HG03060 (cell line): ENCODE data around the gene P3H1.
"Not testable (repeated sequence)": the region's sequence is repeated elsewhere in the genome, so short reads cannot be mapped to it uniquely, and the experiment has no call there.

Experiments used
- ATAC-seq: cut with Tn5 transposase; IDR thresholded peaks from one replicate; pipeline ENCODE4 v1.9.1; 2021; ENCODE audit warnings: low read depth, moderate number of reproducible peaks; ENCODE audit not compliant: unreplicated experiment

P3H1 gene

DNA sequence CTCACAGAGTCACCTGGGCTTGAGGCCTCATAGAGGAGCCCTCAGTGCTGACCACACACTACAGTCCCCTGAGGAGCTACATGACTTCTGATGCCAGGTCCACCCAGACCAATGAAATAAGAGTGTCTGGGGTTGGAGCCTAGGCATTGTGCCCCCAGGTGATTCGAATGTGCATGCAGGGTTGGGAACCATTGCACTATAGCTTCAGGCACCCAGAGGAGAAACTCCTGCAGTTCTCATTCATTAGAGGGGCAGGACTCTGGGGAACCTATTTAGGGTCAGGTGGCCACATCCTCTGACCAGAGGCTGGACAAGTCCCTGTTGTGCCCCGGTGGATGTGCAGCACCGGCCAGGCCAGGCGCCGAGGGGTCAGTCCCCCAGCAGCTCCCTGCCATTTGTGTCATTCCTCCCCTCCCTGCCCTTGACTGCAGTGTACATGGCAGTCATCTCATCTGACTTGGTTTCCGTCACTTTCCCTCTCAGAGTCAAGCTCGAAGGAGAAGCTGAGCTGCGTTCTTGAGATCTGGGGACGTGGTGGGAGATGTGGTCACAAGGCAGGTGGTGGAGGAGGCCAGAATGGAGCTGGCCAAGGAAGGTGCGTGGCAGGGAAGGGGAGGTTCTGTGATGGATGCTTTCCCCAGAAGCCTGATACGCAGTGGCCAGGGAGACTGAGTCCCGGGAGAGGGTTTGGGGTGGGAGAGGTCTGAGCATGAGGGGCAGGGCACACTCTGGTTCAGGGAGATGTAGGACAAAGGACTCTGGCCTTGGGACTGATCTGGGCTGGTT lies 33.2 kb downstream of the P3H1 start:
- no peak for ATAC-seq

DNA sequence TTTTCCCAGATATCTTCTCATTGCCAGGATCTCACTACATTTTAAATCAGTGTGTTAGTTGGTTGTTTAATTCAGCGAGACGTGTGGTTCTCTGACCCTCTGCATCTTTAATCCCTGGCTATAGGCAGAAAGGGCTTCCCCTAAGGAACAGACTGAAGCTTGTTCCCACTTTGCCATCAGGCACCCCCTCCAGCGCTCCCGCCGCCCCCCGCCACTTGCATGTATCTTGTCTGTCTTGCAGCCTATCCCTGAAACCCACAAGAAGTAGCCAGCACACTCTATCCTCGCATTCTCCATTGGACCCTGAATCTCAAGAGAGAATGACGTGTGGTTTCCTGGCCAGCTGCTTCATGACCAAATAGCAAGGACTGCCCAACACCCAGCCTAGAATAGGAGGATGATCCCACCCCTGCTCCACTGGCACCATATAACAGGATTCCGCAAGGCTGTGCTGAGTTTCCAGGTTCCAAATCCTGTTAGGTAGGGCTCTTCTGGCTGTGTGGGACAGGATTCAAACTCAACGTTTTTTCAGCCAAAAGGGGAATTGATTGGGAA lies 34.6 kb downstream of the P3H1 start:
- ATAC-seq: no peak

DNA sequence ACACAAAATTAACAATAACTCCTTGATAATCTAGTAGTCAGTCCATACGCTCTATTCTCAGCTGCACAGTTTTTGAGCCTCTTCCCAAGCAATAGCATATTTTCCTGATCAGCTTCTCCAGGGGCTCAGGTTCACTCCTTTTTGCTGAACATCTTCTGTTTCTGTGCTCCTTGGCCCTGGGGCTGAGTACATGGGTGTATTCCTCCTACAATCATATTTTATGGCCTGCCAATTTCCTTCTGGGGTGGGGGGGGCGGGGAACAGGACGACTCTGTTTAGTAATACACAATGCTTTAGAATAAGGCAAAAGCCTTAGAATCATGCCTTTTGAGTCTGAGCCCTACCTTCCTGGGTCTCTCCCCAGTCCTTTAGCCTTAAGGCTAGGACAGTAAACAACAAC lies 35.2 kb downstream of the P3H1 start:
- no peak for ATAC-seq

DNA sequence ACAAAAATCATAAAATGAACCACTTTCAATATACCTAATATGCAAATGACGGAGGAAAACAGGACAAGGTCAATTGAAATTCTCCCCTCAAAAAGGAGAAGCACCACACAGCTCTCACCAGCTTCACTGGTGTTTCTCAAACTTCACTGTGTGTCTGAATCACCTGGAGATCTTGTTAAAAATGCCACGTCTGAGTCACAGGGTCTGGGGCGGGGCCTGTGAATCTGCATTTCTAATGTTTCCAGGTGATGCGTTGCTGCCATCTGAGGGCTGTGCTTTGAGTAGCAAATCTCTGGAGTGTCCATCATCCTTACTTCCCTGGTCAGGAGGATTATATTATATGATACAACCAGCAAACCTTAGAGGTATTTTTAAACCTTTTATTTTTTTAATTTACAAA lies 35.8 kb downstream of the P3H1 start:
- ATAC-seq: no peak

DNA sequence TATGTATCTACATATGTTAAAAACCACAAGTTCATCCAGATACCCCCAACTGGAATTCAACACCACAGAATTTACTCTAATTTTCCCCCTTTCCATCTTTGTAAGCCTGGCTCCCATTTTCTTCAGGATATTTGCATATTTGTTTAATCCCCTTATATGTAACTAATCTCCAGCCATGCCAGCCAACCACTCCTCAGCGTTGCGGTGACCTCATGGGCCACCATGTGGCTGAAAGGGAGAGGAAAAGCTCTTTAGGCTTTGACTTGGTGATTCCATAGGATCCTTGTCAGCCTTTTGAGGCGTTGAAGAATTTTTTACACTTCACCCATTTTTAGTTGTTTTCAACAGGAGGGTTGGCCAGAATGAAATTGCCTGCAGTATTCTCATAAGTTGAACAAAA lies 36.8 kb downstream of the P3H1 start:
- ATAC-seq: no peak

DNA sequence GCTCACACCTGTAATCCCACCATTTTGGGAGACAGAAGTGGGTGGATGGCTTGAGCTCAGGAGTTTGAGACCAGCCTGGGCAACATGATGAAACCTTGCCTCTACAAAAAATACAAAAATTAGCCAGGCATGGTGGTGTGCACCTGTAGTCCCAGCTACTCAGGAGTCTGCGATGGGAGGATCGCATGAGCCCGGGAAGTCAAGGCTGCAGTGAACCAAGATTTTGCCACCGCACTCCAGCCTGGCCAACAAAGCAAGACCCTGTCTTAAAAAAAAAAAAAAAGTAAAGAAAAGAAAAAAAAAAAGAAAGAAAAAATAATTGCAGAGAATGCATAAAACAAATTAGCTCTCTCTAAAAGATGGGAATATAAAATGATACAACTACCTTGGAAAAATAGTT lies 41.0 kb downstream of the P3H1 start:
- not testable (repeated sequence) for ATAC-seq

DNA sequence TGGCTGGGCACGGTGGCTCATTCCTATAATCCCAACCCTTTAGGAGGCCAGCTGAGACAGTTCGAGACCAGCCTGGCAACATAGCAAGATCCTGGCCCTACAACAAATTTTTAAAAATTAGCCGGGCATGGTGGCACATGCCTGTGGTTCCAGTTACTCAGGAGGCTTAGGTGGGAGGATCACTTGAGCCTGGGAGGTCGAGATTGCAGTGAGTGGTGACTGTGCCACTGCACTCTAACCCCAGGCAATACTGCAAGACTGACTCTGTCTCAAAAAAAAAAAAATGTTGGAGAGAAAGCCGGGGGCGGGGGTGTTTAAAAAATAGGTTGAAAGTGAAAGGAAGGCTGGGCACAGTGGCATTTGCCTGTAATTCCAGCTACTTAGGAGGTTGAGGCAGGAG lies 43.3 kb downstream of the P3H1 start:
- ATAC-seq: no peak

DNA sequence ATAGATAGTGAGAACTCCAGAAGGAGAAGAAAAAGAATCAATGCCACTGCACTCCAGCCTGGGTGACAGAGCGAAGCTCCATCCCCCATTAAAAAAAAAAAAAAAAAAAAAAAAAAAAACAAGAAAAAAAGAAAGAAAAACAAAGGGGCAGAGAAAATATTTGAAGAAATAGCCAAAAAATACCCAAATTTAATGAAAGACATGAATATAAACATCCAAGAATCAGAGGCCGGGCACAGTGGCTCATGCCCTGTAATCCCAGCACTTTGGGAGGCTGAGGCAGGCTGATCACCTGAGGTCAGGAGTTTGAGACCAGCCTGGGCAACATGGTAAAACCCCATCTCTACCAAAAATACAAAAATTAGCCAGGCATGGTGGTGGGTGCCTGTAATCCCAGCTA lies 44.4 kb downstream of the P3H1 start:
- ATAC-seq: not testable (repeated sequence)

DNA sequence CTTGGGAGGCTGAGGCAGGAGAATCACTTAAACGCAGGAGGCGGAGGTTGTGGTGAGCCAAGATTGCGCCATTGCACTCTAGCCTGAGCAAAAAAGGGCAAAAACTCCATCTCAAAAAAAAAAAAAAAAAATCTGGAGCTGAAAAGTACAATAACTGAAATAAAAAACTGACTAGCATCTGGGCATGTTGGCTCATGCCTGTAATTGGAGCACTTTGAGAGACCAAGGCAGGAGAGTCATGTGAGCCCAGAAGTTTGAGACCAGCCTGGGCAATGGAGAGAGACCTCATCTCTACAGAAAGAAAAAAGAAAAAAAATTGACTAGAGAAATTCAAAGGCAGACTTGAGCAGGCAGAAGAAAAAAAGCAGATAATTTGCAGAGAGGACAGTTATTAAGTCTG lies 44.9 kb downstream of the P3H1 start:
- ATAC-seq: no peak

DNA sequence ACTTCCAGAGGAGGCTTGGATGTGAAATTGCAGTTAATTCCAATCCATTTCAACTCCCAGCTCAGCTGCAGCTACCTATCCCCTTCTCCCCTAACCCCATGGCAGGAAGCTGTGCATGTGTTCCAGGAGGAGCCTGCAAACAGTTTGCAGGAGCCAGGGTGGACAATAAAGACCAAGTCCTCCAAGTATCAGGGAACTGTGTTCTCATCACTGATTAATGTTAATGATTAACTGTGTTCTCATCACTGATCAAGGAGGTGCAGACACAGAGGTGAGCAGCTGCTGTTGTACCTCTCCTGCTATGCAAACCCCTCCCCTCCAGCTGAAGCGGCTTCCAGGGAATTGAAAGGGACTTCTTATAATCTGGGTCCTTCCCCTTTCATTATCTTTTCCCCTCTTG lies 46.0 kb downstream of the P3H1 start:
- no peak for ATAC-seq

DNA sequence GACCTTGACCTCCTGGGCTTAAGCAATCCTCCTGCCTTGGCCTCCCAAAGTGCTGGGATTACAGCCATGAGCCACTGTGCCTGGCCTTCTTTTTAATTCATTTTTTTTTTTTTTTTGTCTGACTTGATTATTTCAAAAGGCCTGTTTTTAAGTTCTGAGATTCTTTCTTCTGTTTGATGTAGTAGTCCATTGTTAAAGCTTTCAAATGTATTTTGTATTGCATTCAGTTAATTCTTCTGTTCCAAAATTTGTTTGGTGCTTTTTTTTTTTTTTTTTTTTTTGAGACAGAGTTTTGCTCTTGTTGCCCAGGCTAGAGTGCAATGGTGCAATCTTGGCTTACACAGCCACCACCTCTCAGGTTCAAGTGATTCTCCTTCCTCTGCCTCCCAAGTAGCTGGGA lies 52.4 kb downstream of the P3H1 start:
- ATAC-seq: not testable (repeated sequence)

DNA sequence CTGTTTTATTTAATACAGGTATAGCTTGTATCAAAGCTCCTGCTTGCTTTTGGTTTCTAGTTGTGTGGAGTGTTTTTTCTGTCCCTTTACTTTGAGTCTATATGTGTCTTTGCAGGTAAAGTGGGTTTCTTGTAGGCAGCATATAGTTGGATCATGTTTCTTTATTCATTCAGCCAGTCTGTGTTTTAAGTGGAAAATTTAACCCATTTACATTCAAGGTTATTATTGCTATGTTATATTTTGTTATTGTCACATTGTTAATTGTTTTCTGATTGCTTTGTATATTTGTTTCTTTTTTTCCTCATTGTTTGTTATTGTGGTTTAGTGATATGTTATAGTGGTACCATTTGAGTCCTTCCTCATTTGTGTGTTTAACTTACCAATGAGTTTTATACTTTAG lies 53.5 kb downstream of the P3H1 start:
- no peak for ATAC-seq

DNA sequence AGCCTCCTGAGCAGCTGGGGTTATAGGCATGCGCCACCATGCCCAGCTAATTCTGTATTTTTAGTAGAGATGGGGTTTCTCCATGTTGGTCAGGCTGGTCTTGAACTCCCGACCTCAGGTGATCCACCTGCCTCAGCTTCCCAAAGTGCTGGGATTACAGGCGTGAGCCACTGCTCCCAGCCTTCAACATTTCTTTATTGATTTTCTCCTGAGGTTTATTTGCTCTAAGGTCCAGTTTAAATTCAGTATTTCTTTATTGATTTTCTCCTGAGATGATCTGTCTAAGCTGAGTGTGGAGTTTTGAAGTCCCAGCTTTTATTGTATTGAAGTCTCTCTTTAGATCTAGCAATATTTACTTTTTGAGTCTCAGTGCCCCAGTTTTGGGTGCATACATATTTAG lies 54.0 kb downstream of the P3H1 start:
- not testable (repeated sequence) for ATAC-seq

DNA sequence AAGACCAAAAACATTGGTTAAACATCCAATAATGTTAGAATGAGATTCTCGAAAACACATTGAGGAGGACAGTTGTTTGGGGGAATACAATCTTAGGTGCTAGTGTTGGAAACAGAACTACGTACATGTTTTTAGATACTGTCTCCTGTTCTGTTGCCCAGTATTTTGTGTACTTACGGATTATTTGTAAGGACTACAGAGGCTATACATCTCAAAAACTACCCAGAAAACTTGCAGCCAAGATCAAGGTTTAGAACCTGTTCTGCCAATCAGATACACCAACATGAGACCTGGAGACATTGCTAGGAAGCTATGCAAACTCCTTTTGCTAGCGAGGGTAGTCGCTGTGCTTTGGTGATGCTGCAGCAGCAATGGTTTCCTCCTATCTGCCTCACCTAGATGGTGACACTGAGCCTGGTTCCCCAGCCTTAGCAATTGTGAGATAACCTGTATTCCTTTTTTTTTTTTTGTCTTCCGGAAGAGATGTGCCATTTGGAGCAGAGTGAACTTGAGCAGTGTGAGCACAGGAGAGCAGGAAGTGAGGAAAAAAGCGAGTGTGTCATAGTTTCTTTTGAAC lies 62.9 kb downstream of the P3H1 start:
- ATAC-seq: no peak

DNA sequence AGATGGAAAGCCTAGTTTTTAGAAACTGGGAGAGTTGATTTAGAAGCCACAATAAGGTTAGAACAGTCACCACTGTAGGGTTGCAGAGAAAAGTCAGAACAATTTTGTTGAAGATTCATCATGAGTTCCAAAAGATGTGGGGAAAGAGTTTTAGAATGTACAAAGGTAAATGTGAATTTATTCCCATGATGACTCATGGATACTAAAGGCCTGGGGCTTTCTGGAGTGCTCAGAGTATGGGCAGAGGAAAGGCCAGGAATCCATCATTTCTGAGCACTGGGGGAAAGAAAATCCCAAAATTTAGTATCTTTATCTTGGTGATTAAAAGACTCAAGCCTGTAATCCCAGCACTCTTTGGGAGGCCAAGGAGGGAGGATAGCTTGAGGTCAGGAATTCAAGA lies 66.8 kb downstream of the P3H1 start:
- ATAC-seq: no peak

DNA sequence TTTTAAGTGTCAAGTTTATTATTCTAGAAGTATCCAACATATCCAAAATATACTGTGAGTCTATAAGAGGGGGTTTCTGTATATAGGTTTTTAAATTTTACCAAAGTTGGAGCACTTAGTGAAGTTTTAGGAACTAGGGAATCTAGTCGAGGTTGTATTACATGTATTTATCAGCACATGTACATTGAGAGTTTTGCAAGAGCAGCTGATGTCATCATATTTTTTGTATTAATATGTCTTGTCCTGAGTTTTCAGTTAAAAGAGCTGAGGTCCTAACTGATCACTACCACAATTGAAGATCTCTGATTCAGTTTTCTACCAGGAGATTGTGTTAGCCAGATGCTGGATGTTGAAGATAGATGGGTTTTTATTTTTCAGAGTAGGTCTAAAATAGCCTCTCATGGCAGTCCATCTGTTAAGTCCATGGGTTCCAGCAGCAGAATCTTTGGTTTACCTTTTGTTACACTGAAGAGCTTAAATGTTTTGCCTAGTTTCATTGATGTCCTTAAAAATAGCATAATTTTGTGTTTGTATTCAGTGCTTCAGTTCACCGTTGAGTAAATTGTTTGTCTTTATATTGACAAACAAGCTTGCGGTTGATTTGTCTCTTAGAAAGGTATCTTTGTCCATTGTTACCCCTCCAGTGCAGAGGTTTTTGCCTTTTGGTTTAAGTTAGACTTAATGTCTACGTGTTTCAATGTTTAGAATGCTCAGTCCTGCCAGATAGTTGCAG lies 68.6 kb downstream of the P3H1 start:
- no peak for ATAC-seq
